PC-3 (cell line): Measurements from ENCODE around the gene OTOR.

Source experiments
- EZH2 ChIP-seq: fragments of 300-600 bp; sonication (generic); IDR thresholded peaks from one replicate; pipeline ENCODE4 v1.6.1; 2017; ENCODE audit warnings: antibody characterized with exemption, mild to moderate bottlenecking, low read length; ENCODE audit not compliant: unreplicated experiment
- TF ChIP-seq, protein P1 (sequence below): fragments of 300-600 bp; sonication (generic); conservative IDR thresholded peaks from 2 replicates; pipeline ENCODE4 v1.5.1; 2017; ENCODE audit warnings: antibody characterized with exemption, low read depth, mild to moderate bottlenecking, low read length

DNA sequence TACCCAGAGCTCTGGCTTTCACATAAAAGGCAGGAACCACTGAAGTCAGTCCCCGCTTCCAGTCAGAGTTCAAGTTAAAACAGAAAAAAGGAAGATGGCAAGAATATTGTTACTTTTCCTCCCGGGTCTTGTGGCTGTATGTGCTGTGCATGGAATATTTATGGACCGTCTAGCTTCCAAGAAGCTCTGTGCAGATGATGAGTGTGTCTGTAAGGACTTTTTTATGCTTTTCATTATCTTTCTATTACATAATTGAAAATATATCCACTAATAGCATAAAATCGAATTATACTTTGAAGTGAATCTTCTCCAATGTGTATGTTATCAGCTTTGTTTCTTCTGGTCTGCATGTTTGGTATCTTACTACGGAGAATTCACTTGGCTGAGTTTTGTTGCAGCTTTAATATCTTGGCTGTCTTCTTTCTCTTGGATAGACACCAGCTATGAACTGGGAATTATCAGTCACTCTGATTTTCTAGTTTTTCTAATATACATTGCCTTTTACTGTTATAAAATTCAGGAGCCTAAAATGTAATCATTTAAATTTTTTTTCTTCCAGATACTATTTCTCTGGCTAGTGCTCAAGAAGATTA, at the start of gene OTOR:
- TF ChIP-seq, protein P1, sequence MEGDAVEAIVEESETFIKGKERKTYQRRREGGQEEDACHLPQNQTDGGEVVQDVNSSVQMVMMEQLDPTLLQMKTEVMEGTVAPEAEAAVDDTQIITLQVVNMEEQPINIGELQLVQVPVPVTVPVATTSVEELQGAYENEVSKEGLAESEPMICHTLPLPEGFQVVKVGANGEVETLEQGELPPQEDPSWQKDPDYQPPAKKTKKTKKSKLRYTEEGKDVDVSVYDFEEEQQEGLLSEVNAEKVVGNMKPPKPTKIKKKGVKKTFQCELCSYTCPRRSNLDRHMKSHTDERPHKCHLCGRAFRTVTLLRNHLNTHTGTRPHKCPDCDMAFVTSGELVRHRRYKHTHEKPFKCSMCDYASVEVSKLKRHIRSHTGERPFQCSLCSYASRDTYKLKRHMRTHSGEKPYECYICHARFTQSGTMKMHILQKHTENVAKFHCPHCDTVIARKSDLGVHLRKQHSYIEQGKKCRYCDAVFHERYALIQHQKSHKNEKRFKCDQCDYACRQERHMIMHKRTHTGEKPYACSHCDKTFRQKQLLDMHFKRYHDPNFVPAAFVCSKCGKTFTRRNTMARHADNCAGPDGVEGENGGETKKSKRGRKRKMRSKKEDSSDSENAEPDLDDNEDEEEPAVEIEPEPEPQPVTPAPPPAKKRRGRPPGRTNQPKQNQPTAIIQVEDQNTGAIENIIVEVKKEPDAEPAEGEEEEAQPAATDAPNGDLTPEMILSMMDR: no peak
- no peak for TF ChIP-seq EZH2
